H1 (cell line): Measurements from ENCODE around the gene CSRP3. TPM values are rescaled to one million over a fixed set of nuclear protein-coding genes. Genes with fewer than 3 reads are reported as not detected.

Experiments used
- CHD1 ChIP-seq: IDR thresholded peaks from 2 replicates; pipeline ENCODE4 v1.6.1; 2012; ENCODE audit warnings: low read depth, low read length, improper control_type of control experiment
- CREB1 ChIP-seq: IDR thresholded peaks from 2 replicates; pipeline ENCODE4 v1.6.1; 2012; ENCODE audit warnings: inconsistent platforms
- EZH2 ChIP-seq: fragments of 200-600 bp; sonication (generic); IDR thresholded peaks from 2 replicates; pipeline ENCODE4 v1.7.1; 2012; ENCODE audit warnings: low read depth, mild to moderate bottlenecking, moderate library complexity, low read length, inconsistent platforms; ENCODE audit not compliant: severe bottlenecking
- MAX ChIP-seq: IDR thresholded peaks from 2 replicates; pipeline ENCODE4 v1.6.1; 2012; ENCODE audit warnings: inconsistent platforms
- polyA plus RNA-seq, 7 experiments: library from polyadenylated mRNA; depleted of rRNA in 3 of 7; stranded (reverse) in 5 of 7; unstranded in 2 of 7; fragments of >200 nt in 5 of 7; fragments of 200-250 nt in 2 of 7; gene quantifications; 1 replicate in 5 of 7; 2 replicates in 1 of 7; 4 replicates in 1 of 7; pipeline versions ENCODE4 v1.2.1 to v1.2.3, GENCODE V29; 2011 to 2013; ENCODE audit warnings: missing spikeins in 2 of 7, mixed read lengths in 2 of 7
- total RNA-seq: library from RNA; stranded (reverse); fragmentation: NEBNext Ultra II Directional; extraction: Animal tissue kit (Norgen Biotek cat#: 25700); gene quantifications from 2 replicates; pipeline ENCODE4 v1.2.1, GENCODE V29; 2021

Gene CSRP3
- total and polyA plus RNA-seq, 2 of the 8 experiments (the other 6 are each of a cell fraction or from before 2014, with no cell fraction given): not detected

GRCh38 chr11:19164881-19165280, 36.9 kb downstream of the CSRP3 start (continued):
- TF ChIP-seq CREB1 (no peak), MAX (no peak), EZH2 (no peak), CHD1 (no peak)
